NT2/D1 (cell line): ENCODE measurements around the gene ERBB2.

Source experiments
- DNase-seq: peaks from one replicate; pipeline ENCODE4 v3.0.0-alpha.2; 2011; ENCODE audit warnings: low read depth, low spot score
- H3K27me3 ChIP-seq: 2 replicates; pipeline ENCODE4 v1.6.0; 2011; ENCODE audit warnings: mild to moderate bottlenecking; ENCODE audit not compliant: insufficient read length, insufficient read depth
- H3K36me3 ChIP-seq: 2 replicates; pipeline ENCODE4 v1.6.1; 2011; ENCODE audit warnings: mild to moderate bottlenecking, low read length, mixed read lengths; ENCODE audit not compliant: insufficient read depth, insufficient read length
- H3K4me1 ChIP-seq: 2 replicates; pipeline ENCODE4 v1.5.1; 2011; ENCODE audit not compliant: insufficient read depth, insufficient read length
- H3K4me3 ChIP-seq: 2 replicates; pipeline ENCODE4 v1.5.1; 2011; ENCODE audit warnings: low read depth; ENCODE audit not compliant: insufficient read length
- H3K9ac ChIP-seq: 2 replicates; pipeline ENCODE4 v1.6.0; 2011; ENCODE audit warnings: low read depth; ENCODE audit not compliant: insufficient read length
- H3K9me3 ChIP-seq: 2 replicates; pipeline ENCODE4 v1.5.1; 2011; ENCODE audit warnings: mild to moderate bottlenecking, low read length; ENCODE audit not compliant: insufficient read depth
- SUZ12 ChIP-seq: IDR thresholded peaks from 2 replicates; pipeline ENCODE4 v1.6.1; 2011; ENCODE audit not compliant: insufficient read length, insufficient read depth; ENCODE audit errors: extremely low read depth
- YY1 ChIP-seq: IDR thresholded peaks from 2 replicates; pipeline ENCODE4 v1.6.1; 2011; ENCODE audit not compliant: insufficient read length, insufficient read depth
- ZNF274 ChIP-seq: IDR thresholded peaks from 2 replicates; pipeline ENCODE4 v1.6.1; 2011; ENCODE audit warnings: mild to moderate bottlenecking, low read depth, low read length

Gene ERBB2

GRCh38 chr17:39777534-39778365 lies 77.9 kb downstream of the ERBB2 start:
- Histone ChIP-seq H3K4me3 (no peak overlapping the region), H3K27me3 (no peaks in the 10 kb centered on the region), H3K9ac (no peak overlapping the region), H3K9me3 (no peaks in the 10 kb centered on the region), H3K4me1 (no peaks in the 10 kb centered on the region), H3K36me3 (no peaks in the 10 kb centered on the region)
- no peak for DNase-seq
- TF ChIP-seq YY1 (no peak), SUZ12 (no peak), ZNF274 (no peak)
